Measurements from ENCODE around the gene BTBD9.

DNA sequence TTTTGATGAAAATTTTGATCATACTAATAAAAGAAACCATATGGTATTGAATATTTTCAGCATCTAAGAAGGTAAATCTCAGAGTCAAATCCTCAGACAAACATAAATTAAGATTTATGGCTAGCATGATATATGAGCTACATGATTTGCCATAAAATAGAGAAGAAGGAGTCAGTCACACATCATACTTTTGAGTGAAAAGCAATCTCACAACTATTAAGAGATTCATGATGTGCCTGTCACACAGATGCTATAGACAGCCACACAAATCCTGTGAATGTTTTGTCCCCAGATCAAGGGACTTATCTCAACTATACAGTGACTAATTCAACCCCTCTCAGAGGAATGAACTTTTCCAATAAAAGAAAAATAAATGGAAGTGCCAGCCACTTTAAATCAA lies 85.7 kb downstream of the BTBD9 start:
- no peak for TF ChIP-seq ETS1 (conservative IDR thresholded peaks at IDR 0.05; ENCODE audit: control insufficient read depth, low read depth, low read length)
- no peak for TF ChIP-seq POLR2AphosphoS5 (IDR thresholded peaks at IDR 0.05; ENCODE audit: control insufficient read depth, insufficient read depth, low read depth, low read length)
- TF ChIP-seq DNMT1 (IDR thresholded peaks at IDR 0.05) = no peak
- TF ChIP-seq, protein P1, sequence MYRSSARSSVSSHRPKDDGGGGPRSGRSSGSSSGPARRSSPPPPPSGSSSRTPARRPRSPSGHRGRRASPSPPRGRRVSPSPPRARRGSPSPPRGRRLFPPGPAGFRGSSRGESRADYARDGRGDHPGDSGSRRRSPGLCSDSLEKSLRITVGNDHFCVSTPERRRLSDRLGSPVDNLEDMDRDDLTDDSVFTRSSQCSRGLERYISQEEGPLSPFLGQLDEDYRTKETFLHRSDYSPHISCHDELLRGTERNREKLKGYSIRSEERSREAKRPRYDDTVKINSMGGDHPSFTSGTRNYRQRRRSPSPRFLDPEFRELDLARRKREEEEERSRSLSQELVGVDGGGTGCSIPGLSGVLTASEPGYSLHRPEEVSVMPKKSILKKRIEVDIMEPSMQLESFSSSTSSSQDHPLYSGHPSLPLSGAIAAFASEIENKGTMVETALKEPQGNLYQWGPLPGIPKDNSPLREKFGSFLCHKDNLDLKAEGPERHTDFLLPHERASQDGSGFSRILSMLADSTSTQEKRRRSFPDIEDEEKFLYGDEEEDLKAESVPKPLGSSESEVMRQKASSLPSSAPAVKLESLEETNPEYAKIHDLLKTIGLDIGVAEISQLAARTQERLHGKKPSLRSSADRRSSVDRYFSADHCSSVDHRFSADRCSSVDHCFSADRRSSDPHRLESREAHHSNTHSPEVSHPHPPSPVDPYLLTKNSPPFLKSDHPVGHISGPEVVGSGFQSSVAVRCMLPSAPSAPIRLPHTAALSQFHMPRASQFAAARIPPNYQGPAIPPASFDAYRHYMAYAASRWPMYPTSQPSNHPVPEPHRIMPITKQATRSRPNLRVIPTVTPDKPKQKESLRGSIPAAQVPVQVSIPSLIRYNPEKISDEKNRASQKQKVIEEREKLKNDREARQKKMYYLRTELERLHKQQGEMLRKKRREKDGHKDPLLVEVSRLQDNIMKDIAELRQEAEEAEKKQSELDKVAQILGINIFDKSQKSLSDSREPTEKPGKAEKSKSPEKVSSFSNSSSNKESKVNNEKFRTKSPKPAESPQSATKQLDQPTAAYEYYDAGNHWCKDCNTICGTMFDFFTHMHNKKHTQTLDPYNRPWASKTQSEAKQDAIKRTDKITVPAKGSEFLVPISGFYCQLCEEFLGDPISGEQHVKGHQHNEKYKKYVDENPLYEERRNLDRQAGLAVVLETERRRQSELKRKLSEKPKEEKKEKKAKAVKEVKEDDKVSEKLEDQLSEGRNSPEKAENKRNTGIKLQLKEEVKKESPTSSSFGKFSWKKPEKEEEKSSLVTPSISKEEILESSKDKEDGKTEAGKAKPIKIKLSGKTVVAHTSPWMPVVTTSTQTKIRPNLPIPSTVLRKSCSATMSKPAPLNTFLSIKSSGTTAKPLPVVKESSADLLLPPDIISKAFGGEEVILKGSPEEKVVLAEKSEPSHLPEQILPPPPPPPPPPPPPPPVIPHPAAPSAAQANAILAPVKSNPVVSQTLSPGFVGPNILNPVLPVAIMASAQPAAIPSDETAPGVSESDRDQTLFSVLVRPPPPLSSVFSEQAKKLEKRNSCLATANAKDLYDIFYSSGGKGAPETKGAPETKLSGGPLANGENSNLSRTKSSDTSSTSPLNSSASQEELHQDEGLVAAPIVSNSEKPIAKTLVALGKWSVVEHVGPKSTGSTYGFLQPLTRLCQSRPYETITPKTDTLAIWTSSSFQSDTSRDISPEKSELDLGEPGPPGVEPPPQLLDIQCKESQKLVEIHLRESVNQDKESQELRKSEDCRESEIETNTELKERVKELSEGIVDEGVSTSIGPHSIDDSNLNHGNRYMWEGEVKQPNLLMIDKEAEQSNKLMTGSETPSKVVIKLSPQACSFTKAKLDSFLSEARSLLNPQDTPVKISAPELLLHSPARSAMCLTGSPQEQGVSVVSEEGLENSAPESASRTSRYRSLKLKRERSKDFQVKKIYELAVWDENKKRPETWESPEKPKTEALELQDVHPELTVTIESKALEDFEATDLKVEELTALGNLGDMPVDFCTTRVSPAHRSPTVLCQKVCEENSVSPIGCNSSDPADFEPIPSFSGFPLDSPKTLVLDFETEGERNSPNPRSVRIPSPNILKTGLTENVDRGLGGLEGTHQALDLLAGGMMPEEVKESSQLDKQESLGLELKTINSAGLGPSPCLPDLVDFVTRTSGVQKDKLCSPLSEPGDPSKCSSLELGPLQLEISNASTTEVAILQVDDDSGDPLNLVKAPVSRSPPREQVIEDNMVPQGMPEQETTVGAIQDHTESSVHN (IDR thresholded peaks at IDR 0.05; ENCODE audit: borderline replicate concordance in 1 of 2, low read depth in 1 of 2) = no peak
- TF ChIP-seq U2AF1 (optimal IDR thresholded peaks at IDR 0.05; ENCODE audit: low read depth, low read length) = no peak
- TF ChIP-seq CEBPB (tag; IDR thresholded peaks at IDR 0.05) = no peak
